Immature natural killer cell (primary cell): ENCODE data around the gene KCNJ15. TPM values are rescaled to one million over a fixed set of nuclear protein-coding genes. Genes with fewer than 3 reads are reported as not detected.

Experiments
- DNase-seq, 3 donors: peaks; one replicate each; pipeline ENCODE4 v3.0.0; 2022; ENCODE audit warnings: mixed read lengths in 1 of 3
- H3K27ac Mint-ChIP-seq, 6 donors: one replicate each; pipeline ENCODE4 v1.8.0; 2020; ENCODE audit warnings: mixed read lengths in 6 of 6, mild to moderate bottlenecking in 5 of 6, inconsistent platforms in 4 of 6, moderate library complexity in 3 of 6
- H3K27me3 Mint-ChIP-seq, 3 donors: one replicate each; pipeline ENCODE4 v1.8.0; 2020 to 2021; ENCODE audit warnings: low read depth in 3 of 3, mild to moderate bottlenecking in 3 of 3, mixed read lengths in 3 of 3, moderate library complexity in 3 of 3, inconsistent platforms in 1 of 3
- H3K36me3 Mint-ChIP-seq, 3 donors: one replicate each; pipeline ENCODE4 v1.8.0; 2020; ENCODE audit warnings: mixed read lengths in 3 of 3, inconsistent platforms in 2 of 3, mild to moderate bottlenecking in 2 of 3
- H3K4me1 Mint-ChIP-seq, 2 donors: one replicate each; pipeline ENCODE4 v1.8.0; 2020; ENCODE audit warnings: inconsistent platforms in 2 of 2, mild to moderate bottlenecking in 2 of 2, mixed read lengths in 2 of 2, moderate library complexity in 1 of 2
- H3K4me3 Mint-ChIP-seq, 5 donors: one replicate each; pipeline ENCODE4 v1.8.0; 2020; ENCODE audit warnings: mild to moderate bottlenecking in 5 of 5, mixed read lengths in 5 of 5, inconsistent platforms in 3 of 5, moderate library complexity in 3 of 5
- H3K9me3 Mint-ChIP-seq, 6 donors: one replicate each; pipeline ENCODE4 v1.8.0; 2020; ENCODE audit warnings: mild to moderate bottlenecking in 6 of 6, mixed read lengths in 6 of 6, inconsistent platforms in 4 of 6, moderate library complexity in 3 of 6
- polyA plus RNA-seq, 3 donors: library from polyadenylated mRNA; unstranded; fragments of 300-500 nt; fragmentation: Illumina TruSeq; gene quantifications; one replicate each; pipeline ENCODE4 v1.2.3, GENCODE V29; 2021

Gene KCNJ15
- polyA plus RNA-seq, 3 donors from 2014 or later, result not detected

DNA sequence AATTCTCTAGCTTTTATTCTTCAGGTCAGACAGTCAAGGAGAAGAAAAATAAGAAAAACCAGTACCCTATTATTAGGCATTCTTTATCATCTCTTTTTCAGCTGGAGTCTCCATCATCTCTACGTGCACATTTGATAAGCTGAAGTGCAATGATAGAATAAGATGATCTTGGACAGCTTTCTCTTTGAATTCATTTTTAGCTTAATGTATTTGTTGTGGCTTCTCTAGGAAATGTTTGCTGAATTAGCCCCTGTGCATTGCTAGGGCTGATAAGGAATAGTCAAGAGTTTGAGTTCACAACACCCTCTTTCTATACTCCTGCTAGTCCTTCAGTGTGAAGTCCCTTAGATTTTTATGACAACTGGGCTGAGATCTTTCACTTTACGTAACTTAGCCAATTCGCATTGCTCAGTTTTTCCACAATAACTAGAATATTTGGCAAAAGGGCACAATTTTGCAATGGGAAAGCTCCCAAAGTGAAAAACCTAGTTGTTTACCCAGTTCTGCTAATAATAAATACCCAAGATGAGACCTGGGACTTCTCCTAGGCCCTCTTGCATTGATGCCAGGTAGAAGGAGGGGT is 7.0 kb upstream of the KCNJ15 start:
- H3K36me3 Mint-ChIP-seq, result no peaks in the 10 kb centered on the region
- H3K4me1 Mint-ChIP-seq, result peaks cover 7 to 11% of the 10 kb centered on the region in 2 donors
- no peak overlapping the region for H3K4me3 Mint-ChIP-seq
- no peaks in the 10 kb centered on the region for H3K9me3 Mint-ChIP-seq
- no peak overlapping the region for H3K27ac Mint-ChIP-seq
- no peak for DNase-seq
- peaks cover 8 to 13% (median 10%) of the 10 kb centered on the region in 3 donors for H3K27me3 Mint-ChIP-seq

GRCh38 chr21:38250991-38251418 is 5.8 kb upstream of the KCNJ15 start:
- Mint-ChIP-seq H3K4me3 (no peak overlapping the region), H3K9me3 (peaks cover 0 to 2% (median 0%) of the 10 kb centered on the region in 6 donors)

GRCh38 chr21:38254970-38255369 is 1.8 kb upstream of the KCNJ15 start:
- Mint-ChIP-seq H3K27me3 (peaks cover 7 to 12% (median 8%) of the 10 kb centered on the region in 3 donors), H3K4me1 (no peaks in the 10 kb centered on the region), H3K4me3 (no peak overlapping the region), H3K36me3 (no peaks in the 10 kb centered on the region), H3K27ac (no peak overlapping the region), H3K9me3 (peaks cover 0 to 5% (median 0%) of the 10 kb centered on the region in 6 donors)
- no peak for DNase-seq

More at GRCh38 chr21:38250991-38251418, 5.8 kb upstream of the KCNJ15 start:
- DNase-seq, result no peak
- Mint-ChIP-seq H3K36me3 (no peaks in the 10 kb centered on the region), H3K4me1 (no peaks in the 10 kb centered on the region), H3K27me3 (peaks cover 6 to 9% (median 8%) of the 10 kb centered on the region in 3 donors), H3K27ac (no peak overlapping the region)

DNA sequence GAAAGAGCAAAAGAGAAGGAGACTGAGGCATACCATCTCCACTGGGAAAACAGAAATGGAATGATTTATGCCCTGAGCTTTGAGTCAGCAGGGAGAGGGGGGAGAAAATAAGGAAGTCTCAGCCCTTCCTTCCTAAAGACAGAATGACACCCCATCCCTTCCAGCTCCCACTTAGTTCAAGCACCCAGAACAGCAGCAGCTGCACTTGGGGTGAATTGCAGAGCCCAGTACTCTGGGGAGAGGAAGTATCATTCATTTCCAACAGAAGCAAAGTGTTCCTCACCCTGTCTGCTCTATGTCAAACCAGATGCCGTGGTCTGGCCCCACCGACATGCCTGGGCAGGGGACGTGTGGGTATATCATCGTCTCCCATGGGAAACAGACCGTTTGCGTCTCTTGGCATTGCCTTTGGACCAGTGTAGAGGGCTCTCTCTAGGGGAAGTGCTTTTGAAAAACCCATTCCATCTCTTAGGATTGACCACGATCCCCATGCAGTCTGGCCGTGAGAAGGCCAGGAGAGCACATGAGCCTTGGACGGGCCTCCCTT is 1.1 kb upstream of the KCNJ15 start:
- Mint-ChIP-seq H3K36me3 (no peaks in the 10 kb centered on the region), H3K4me1 (no peaks in the 10 kb centered on the region), H3K27ac (no peak overlapping the region), H3K27me3 (peaks cover 6 to 15% (median 11%) of the 10 kb centered on the region in 3 donors), H3K4me3 (no peak overlapping the region), H3K9me3 (peaks cover 0 to 5% (median 0%) of the 10 kb centered on the region in 6 donors)
- no peak for DNase-seq

GRCh38 chr21:38257667-38258066 is 876 bp downstream of the KCNJ15 start:
- Mint-ChIP-seq H3K9me3 (peaks cover 0 to 5% (median 0%) of the 10 kb centered on the region in 6 donors), H3K4me1 (no peaks in the 10 kb centered on the region), H3K27ac (no peak overlapping the region), H3K27me3 (peaks cover 2 to 15% (median 7%) of the 10 kb centered on the region in 3 donors), H3K36me3 (no peaks in the 10 kb centered on the region), H3K4me3 (no peak overlapping the region)
- DNase-seq, result no peak

GRCh38 chr21:38258521-38259485 is 2.0 kb downstream of the KCNJ15 start:
- Mint-ChIP-seq H3K36me3 (no peaks in the 10 kb centered on the region), H3K27ac (no peak overlapping the region), H3K27me3 (peaks cover 2 to 15% (median 8%) of the 10 kb centered on the region in 3 donors), H3K4me3 (no peak overlapping the region), H3K9me3 (peaks cover 0 to 5% (median 0%) of the 10 kb centered on the region in 6 donors), H3K4me1 (no peaks in the 10 kb centered on the region)
- no peak for DNase-seq

- no peak for DNase-seq
Measured at GRCh38 chr21:38259665-38260064, 2.9 kb downstream of the KCNJ15 start.

GRCh38 chr21:38260426-38260825 is 3.6 kb downstream of the KCNJ15 start:
- Mint-ChIP-seq H3K9me3 (peaks cover 0 to 5% (median 0%) of the 10 kb centered on the region in 6 donors), H3K36me3 (no peaks in the 10 kb centered on the region), H3K4me1 (no peaks in the 10 kb centered on the region), H3K27me3 (peaks cover 2 to 18% (median 8%) of the 10 kb centered on the region in 3 donors), H3K27ac (no peak overlapping the region), H3K4me3 (no peak overlapping the region)
- DNase-seq, result no peak

More at GRCh38 chr21:38259665-38260064, 2.9 kb downstream of the KCNJ15 start:
- H3K4me1 Mint-ChIP-seq, result no peaks in the 10 kb centered on the region
- peaks cover 2 to 18% (median 8%) of the 10 kb centered on the region in 3 donors for H3K27me3 Mint-ChIP-seq
- H3K36me3 Mint-ChIP-seq, result no peaks in the 10 kb centered on the region
- peaks cover 0 to 5% (median 0%) of the 10 kb centered on the region in 6 donors for H3K9me3 Mint-ChIP-seq
- no peak overlapping the region for H3K27ac Mint-ChIP-seq
- no peak overlapping the region for H3K4me3 Mint-ChIP-seq

DNA sequence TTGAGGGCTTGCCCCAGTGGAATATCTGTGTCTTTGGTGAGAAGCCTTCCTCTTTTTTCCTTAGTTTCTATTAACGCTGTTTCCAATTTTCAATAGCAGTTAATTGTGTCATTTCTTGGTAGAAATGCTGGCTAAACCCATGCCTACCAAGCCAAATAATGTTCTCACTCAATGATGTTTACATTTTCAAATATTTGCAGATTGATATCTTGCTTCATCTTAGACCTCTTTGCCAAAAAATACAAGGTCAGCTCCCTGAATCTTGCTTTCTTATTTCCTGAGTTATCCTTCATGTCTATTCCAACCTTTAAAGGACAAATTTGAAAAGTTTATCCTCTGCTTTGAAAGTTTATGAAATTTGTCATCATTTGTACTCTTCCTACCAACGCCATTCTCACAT is 5.1 kb downstream of the KCNJ15 start:
- Mint-ChIP-seq H3K4me1 (no peaks in the 10 kb centered on the region), H3K36me3 (no peaks in the 10 kb centered on the region), H3K4me3 (no peak overlapping the region), H3K27ac (no peak overlapping the region), H3K9me3 (peaks cover 0 to 2% (median 0%) of the 10 kb centered on the region in 6 donors), H3K27me3 (peaks cover 2 to 18% (median 12%) of the 10 kb centered on the region in 3 donors)
- DNase-seq, result no peak

DNA sequence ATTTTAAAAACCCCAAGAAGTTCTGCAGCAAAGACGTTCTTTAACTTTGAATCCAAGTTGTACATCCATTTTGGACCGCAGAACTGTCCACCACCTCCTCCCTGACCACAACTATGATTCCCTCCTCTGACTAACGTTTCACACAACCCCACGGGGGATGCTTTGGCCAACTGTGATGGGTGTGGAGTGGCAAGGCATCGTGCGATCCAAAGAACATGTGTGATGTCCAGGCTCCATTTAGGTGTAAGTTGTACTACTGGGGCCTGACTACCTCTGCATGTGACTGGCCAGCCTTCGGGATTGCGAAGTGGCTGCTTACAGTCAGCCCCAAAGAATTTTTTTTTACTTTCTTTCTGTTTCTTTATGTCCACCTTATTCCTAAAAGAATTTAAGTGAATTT is 6.7 kb downstream of the KCNJ15 start:
- Mint-ChIP-seq H3K4me3 (no peak overlapping the region), H3K27me3 (peaks cover 4 to 19% (median 12%) of the 10 kb centered on the region in 3 donors), H3K36me3 (no peaks in the 10 kb centered on the region), H3K27ac (no peak overlapping the region), H3K4me1 (no peaks in the 10 kb centered on the region), H3K9me3 (no peaks in the 10 kb centered on the region)
- DNase-seq, result no peak

GRCh38 chr21:38264571-38264970 is 7.8 kb downstream of the KCNJ15 start:
- H3K27me3 Mint-ChIP-seq, result peaks cover 4 to 15% (median 12%) of the 10 kb centered on the region in 3 donors
- no peak overlapping the region for H3K4me3 Mint-ChIP-seq
- no peak for DNase-seq
- no peaks in the 10 kb centered on the region for H3K4me1 Mint-ChIP-seq
- H3K9me3 Mint-ChIP-seq, result no peaks in the 10 kb centered on the region
- H3K27ac Mint-ChIP-seq, result no peak overlapping the region
- no peaks in the 10 kb centered on the region for H3K36me3 Mint-ChIP-seq

DNA sequence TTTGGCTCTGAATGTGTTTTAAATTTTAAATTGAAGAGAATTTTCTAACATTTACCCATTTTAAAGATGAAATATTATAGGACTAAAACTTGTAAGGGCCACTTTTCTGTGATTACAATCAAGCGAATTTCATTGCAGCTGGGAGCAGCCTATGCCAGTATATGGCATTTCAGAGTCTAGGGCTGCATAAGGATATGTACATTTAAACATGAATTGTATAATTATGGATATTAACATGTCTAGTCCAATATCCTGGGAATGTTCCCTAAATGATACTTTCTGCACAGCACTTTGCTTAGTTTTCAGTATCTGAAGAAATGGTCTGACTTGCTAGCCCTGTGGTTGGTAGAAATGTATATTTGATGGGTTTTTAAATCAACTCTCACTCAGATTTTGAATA is 8.4 kb downstream of the KCNJ15 start:
- Mint-ChIP-seq H3K4me1 (no peaks in the 10 kb centered on the region), H3K9me3 (no peaks in the 10 kb centered on the region), H3K27me3 (peaks cover 4 to 16% (median 10%) of the 10 kb centered on the region in 3 donors), H3K4me3 (no peak overlapping the region), H3K27ac (no peak overlapping the region), H3K36me3 (no peaks in the 10 kb centered on the region)
- no peak for DNase-seq

DNA sequence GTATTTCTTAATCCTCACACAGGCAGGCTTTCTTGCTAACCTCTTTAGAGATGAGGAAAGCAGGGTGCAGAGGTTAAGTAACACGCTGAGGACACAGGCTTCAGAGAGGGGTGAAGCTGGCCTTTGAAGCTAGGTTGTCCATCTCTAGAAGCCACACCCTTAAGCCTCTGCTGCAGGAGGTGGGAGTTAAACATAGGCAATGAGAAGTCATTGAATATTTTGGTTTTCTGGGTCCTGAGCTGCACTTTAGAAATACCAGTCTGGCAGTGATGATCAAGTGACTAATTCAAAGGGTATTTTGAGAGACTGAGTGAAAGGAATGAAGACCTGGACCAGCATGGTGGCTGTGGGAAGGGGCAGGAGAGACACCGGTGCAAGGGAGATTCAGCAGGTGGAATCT is 9.9 kb downstream of the KCNJ15 start:
- H3K27ac Mint-ChIP-seq, result no peak overlapping the region
- H3K27me3 Mint-ChIP-seq, result peaks cover 4 to 9% (median 9%) of the 10 kb centered on the region in 3 donors

More for the DNA sequence above, 9.9 kb downstream of the KCNJ15 start:
- no peaks in the 10 kb centered on the region for H3K9me3 Mint-ChIP-seq
- no peak overlapping the region for H3K4me3 Mint-ChIP-seq
- DNase-seq, result no peak
- H3K36me3 Mint-ChIP-seq, result no peaks in the 10 kb centered on the region
- no peaks in the 10 kb centered on the region for H3K4me1 Mint-ChIP-seq
